Ectodermal cell (in vitro differentiated cells): Measurements from ENCODE around the gene PRRC2C.
"Not testable (repeated sequence)": the region's sequence is repeated elsewhere in the genome, so short reads cannot be mapped to it uniquely, and the experiment has no call there.

Source experiments
- H3K27ac ChIP-seq: 2 replicates; pipeline ENCODE4 v1.7.0; 2013; ENCODE audit warnings: mild to moderate bottlenecking, low read depth, low read length; ENCODE audit not compliant: insufficient read depth, poor library complexity, severe bottlenecking
- H3K27me3 ChIP-seq: 2 replicates; pipeline ENCODE4 v1.7.0; 2013; ENCODE audit warnings: mild to moderate bottlenecking, low read length; ENCODE audit not compliant: insufficient read depth, control insufficient read depth, poor library complexity, severe bottlenecking
- H3K36me3 ChIP-seq: one replicate; pipeline ENCODE4 v1.7.0; 2013; ENCODE audit warnings: low read length; ENCODE audit not compliant: control insufficient read depth, insufficient read depth
- H3K4me1 ChIP-seq: one replicate; pipeline ENCODE4 v1.7.0; 2013; ENCODE audit warnings: low read length; ENCODE audit not compliant: control insufficient read depth, insufficient read depth
- H3K4me3 ChIP-seq: 2 replicates; pipeline ENCODE4 v1.7.0; 2013; ENCODE audit warnings: low read depth, low read length, control low read depth; ENCODE audit not compliant: insufficient read depth
- H3K9me3 ChIP-seq: 2 replicates; pipeline ENCODE4 v1.7.0; 2013; ENCODE audit warnings: mild to moderate bottlenecking, low read length, moderate library complexity; ENCODE audit not compliant: control insufficient read depth
- WGBS, 2 experiments: methylation state at CpG; one replicate each; pipeline ENCODE4 v1.1.7; 2013; ENCODE audit warnings: missing lambda C conversion rate in 2 of 2; 5-methylcytosine and 5-hydroxymethylcytosine counted together

The PRRC2C gene

GRCh38 chr1:171521567-171521966 is 36.2 kb downstream of the PRRC2C start:
- Histone ChIP-seq H3K27ac (no peak overlapping the region), H3K9me3 (no peaks in the 10 kb centered on the region), H3K4me3 (no peak overlapping the region), H3K36me3 (peaks cover 26% of the 10 kb centered on the region), H3K27me3 (no peaks in the 10 kb centered on the region), H3K4me1 (no peaks in the 10 kb centered on the region)
- WGBS, 2 experiments = 100% methylated on average over 1 to 2 of the region's 2 CpGs

GRCh38 chr1:171530676-171531075 is 45.3 kb downstream of the PRRC2C start:
- Histone ChIP-seq H3K9me3 (no peaks in the 10 kb centered on the region), H3K27ac (no peak overlapping the region), H3K4me1 (no peaks in the 10 kb centered on the region), H3K4me3 (no peak overlapping the region), H3K36me3 (peaks cover 38% of the 10 kb centered on the region), H3K27me3 (no peaks in the 10 kb centered on the region)
- 52 to 76% methylated on average over 3 of the region's 3 CpGs for WGBS, 2 experiments

DNA sequence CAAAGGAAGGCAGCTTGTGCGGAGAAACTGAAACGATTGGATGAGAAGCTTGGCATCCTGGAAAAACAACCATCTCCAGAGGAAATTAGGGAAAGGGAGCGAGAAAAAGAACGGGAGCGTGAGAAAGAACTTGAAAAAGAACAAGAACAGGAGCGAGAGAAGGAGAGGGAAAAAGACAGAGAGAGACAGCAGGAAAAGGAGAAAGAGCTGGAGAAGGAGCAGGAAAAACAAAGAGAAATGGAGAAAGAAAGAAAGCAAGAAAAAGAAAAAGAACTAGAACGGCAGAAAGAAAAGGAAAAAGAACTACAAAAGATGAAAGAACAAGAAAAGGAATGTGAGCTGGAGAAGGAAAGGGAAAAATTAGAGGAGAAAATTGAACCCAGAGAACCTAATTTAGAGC is 47.2 kb downstream of the PRRC2C start:
- Histone ChIP-seq H3K9me3 (no peaks in the 10 kb centered on the region), H3K27me3 (no peaks in the 10 kb centered on the region), H3K4me1 (no peaks in the 10 kb centered on the region), H3K36me3 (peaks cover 54% of the 10 kb centered on the region), H3K4me3 (no peak overlapping the region), H3K27ac (no peak overlapping the region)
- WGBS, 2 experiments = 93 to 95% methylated on average over 7 of the region's 7 CpGs

- no peaks in the 10 kb centered on the region for H3K4me1 ChIP-seq
- no peak overlapping the region for H3K27ac ChIP-seq
- 100% methylated on average over 1 of the region's 1 CpG; no CpG with 5 or more reads in 1 of the 2 experiments for WGBS, 2 experiments
- no peak overlapping the region for H3K4me3 ChIP-seq
- no peaks in the 10 kb centered on the region for H3K9me3 ChIP-seq
- no peaks in the 10 kb centered on the region for H3K27me3 ChIP-seq
- peaks cover 46% of the 10 kb centered on the region for H3K36me3 ChIP-seq
Observed at GRCh38 chr1:171545523-171545922, 60.2 kb downstream of the PRRC2C start.

DNA sequence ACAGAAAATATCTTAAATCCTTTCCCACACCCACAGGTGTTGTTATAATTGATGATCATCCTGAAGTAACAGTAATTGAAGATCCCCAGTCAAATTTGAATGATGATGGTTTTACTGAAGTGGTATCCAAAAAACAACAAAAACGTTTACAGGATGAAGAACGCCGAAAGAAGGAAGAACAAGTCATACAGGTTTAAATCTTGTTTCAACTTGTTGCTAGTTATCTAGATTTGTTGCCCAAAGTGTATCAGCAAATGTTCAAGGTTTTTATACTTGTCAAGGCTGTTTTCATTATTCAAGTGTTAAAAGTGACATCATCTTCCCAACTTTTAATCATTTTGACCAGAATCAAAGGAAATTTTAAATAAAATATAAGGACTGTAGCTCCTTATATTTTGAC is 64.7 kb downstream of the PRRC2C start:
- Histone ChIP-seq H3K27ac (no peak overlapping the region), H3K4me3 (no peak overlapping the region), H3K27me3 (no peaks in the 10 kb centered on the region), H3K9me3 (no peaks in the 10 kb centered on the region), H3K4me1 (no peaks in the 10 kb centered on the region), H3K36me3 (peaks cover 37% of the 10 kb centered on the region)
- 96 to 97% methylated on average over 3 of the region's 3 CpGs for WGBS, 2 experiments

GRCh38 chr1:171550598-171551100 is 65.3 kb downstream of the PRRC2C start:
- not testable (repeated sequence) for H3K4me1 ChIP-seq, H3K27me3 ChIP-seq, H3K4me3 ChIP-seq, H3K27ac ChIP-seq, H3K9me3 ChIP-seq
- WGBS, 2 experiments = 97 to 100% methylated on average over 3 to 4 of the region's 4 CpGs
- peaks cover 43% of the 10 kb centered on the region for H3K36me3 ChIP-seq

GRCh38 chr1:171553960-171554359 is 68.6 kb downstream of the PRRC2C start:
- peaks cover 55% of the 10 kb centered on the region for H3K36me3 ChIP-seq
- not testable (repeated sequence) for H3K9me3 ChIP-seq

GRCh38 chr1:171563675-171564074 is 78.3 kb downstream of the PRRC2C start:
- Histone ChIP-seq H3K9me3 (no peaks in the 10 kb centered on the region), H3K27me3 (no peaks in the 10 kb centered on the region), H3K4me3 (no peak overlapping the region), H3K36me3 (peaks cover 47% of the 10 kb centered on the region), H3K4me1 (no peaks in the 10 kb centered on the region), H3K27ac (no peak overlapping the region)
- WGBS, 2 experiments = 100% methylated on average over 1 of the region's 1 CpG; no CpG with 5 or more reads in 1 of the 2 experiments

More at GRCh38 chr1:171553960-171554359, 68.6 kb downstream of the PRRC2C start:
- H3K4me1 ChIP-seq, H3K27me3 ChIP-seq, H3K27ac ChIP-seq, H3K4me3 ChIP-seq: not testable (repeated sequence)
- WGBS, 2 experiments = 92% methylated on average over 1 of the region's 1 CpG; no CpG with 5 or more reads in 1 of the 2 experiments

- WGBS, 2 experiments = 92 to 97% methylated on average over 3 of the region's 3 CpGs
- Histone ChIP-seq H3K27me3 (no peaks in the 10 kb centered on the region), H3K36me3 (peaks cover 26% of the 10 kb centered on the region), H3K4me3 (no peak overlapping the region), H3K4me1 (no peaks in the 10 kb centered on the region), H3K27ac (no peak overlapping the region), H3K9me3 (no peaks in the 10 kb centered on the region)
Observed at GRCh38 chr1:171566467-171566866, 81.1 kb downstream of the PRRC2C start.

DNA sequence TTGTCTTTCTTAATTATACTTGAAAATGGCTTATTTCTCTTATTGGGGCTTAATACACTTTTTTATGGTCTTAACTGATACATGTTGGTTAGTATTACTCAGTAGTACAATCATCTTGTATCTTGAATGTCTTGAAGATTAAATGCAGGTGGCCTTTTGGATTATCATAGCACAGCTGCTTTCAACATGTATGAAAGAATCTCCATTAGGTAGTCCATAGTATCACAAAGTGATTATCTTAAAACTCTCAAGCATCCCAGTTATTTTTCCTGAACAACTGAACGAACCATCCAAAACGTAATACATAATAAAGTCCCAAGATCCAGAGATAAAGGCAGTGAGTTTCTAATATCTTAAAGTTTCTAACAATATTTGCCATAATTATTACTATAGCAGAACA is 85.0 kb downstream of the PRRC2C start:
- no peaks in the 10 kb centered on the region for H3K9me3 ChIP-seq
- peaks cover 36% of the 10 kb centered on the region for H3K36me3 ChIP-seq
- no peaks in the 10 kb centered on the region for H3K27me3 ChIP-seq
- no peaks in the 10 kb centered on the region for H3K4me1 ChIP-seq
- 92 to 100% methylated on average over 2 of the region's 2 CpGs for WGBS, 2 experiments
- no peak overlapping the region for H3K27ac ChIP-seq
- no peak overlapping the region for H3K4me3 ChIP-seq

GRCh38 chr1:171576144-171576543 is 90.8 kb downstream of the PRRC2C start:
- Histone ChIP-seq H3K27ac (no peak overlapping the region), H3K36me3 (peaks cover 54% of the 10 kb centered on the region), H3K4me1 (no peaks in the 10 kb centered on the region), H3K9me3 (no peaks in the 10 kb centered on the region), H3K4me3 (no peak overlapping the region), H3K27me3 (no peaks in the 10 kb centered on the region)
- 81 to 92% methylated on average over 1 of the region's 1 CpG for WGBS, 2 experiments
